Bone marrow (tissue), 2 donors: ENCODE data around the gene RBM20.
A peak's percentile ranks its signal among the peaks of the same experiment; 100 is the strongest.

Experiments used
- DNase-seq, 2 donors: peaks; one replicate each; lab custom pipeline; 2025; lab: John Stamatoyannopoulos, UW

The RBM20 gene

GRCh38 chr10:110871298-110872084 is 227.4 kb downstream of the RBM20 start, which contains the start of gene PDCD4:
PDCD4 (plus strand) TSS chr10:110871928; CDS start chr10:110876028, 4,100 bp downstream.
- peak; percentile 86 to 94 for DNase-seq

GRCh38 chr10:110872145-110872983 is 228.2 kb downstream of the RBM20 start:
- DNase-seq, result peak; percentile 38 to 76

- no peak for DNase-seq
These were observed 229.1 kb downstream of the RBM20 start for GRCh38 chr10:110872984-110873923.

GRCh38 chr10:110873951-110874350 is 229.8 kb downstream of the RBM20 start:
- DNase-seq, result no peak

- no peak for DNase-seq
These were observed 231.9 kb downstream of the RBM20 start for GRCh38 chr10:110876000-110876399.

GRCh38 chr10:110876788-110877187 is 232.7 kb downstream of the RBM20 start:
- no peak for DNase-seq

GRCh38 chr10:110880012-110880411 is 235.9 kb downstream of the RBM20 start:
- DNase-seq, result no peak

- no peak for DNase-seq
These were observed 237.1 kb downstream of the RBM20 start for GRCh38 chr10:110881247-110881646.

- no peak for DNase-seq
These were observed 237.8 kb downstream of the RBM20 start for GRCh38 chr10:110881905-110882304.

GRCh38 chr10:110883924-110884323 is 239.8 kb downstream of the RBM20 start:
- DNase-seq, result no peak

- no peak for DNase-seq
These were observed 242.0 kb downstream of the RBM20 start for GRCh38 chr10:110885932-110886674.

- no peak for DNase-seq
These were observed 243.4 kb downstream of the RBM20 start for GRCh38 chr10:110887560-110887959.
